HEK293T (cell line): Measurements from ENCODE around the gene MIPEP.

Experiments used
- CTCF ChIA-PET: fragments of 350-600 bp; formaldehyde crosslinking; extraction: SDS; loops from one replicate; lab custom pipeline; 2021; ENCODE audit warnings: antibody characterized with exemption, inconsistent platforms; lab: Yijun Ruan, JAX
- POLR2A ChIA-PET: fragments of 350-600 bp; formaldehyde crosslinking; extraction: SDS; loops from one replicate; lab custom pipeline; 2020; ENCODE audit warnings: antibody characterized with exemption, inconsistent platforms; lab: Yijun Ruan, JAX
- DNase-seq: peaks from one replicate; pipeline ENCODE4 v3.0.0; 2012; ENCODE audit warnings: mixed read lengths; ENCODE audit errors: extremely low spot score
- ARNT ChIP-seq: fragments of 450-650 bp; IDR thresholded peaks from 2 replicates; pipeline ENCODE4 v1.6.1; 2017; ENCODE audit warnings: mild to moderate bottlenecking
- BHLHE40 ChIP-seq: fragments of 450-650 bp; IDR thresholded peaks from 2 replicates; pipeline ENCODE4 v1.6.1; 2016; ENCODE audit warnings: mild to moderate bottlenecking, moderate library complexity, borderline replicate concordance
- CTBP1 ChIP-seq: fragments of 450-650 bp; IDR thresholded peaks from 2 replicates; pipeline ENCODE4 v1.6.1; 2016; ENCODE audit warnings: borderline replicate concordance
- ELF4 ChIP-seq: fragments of 450-650 bp; IDR thresholded peaks from 2 replicates; pipeline ENCODE4 v1.6.1; 2017; ENCODE audit warnings: antibody characterized with exemption
- FOXA1 ChIP-seq: fragments of 450-650 bp; IDR thresholded peaks from 2 replicates; pipeline ENCODE4 v1.6.1; 2016; ENCODE audit warnings: mild to moderate bottlenecking
- FOXK2 ChIP-seq: fragments of 450-650 bp; IDR thresholded peaks from 2 replicates; pipeline ENCODE4 v1.6.1; 2016; ENCODE audit warnings: mild to moderate bottlenecking
- FOXM1 ChIP-seq: fragments of 450-650 bp; IDR thresholded peaks from 2 replicates; pipeline ENCODE4 v1.6.1; 2017; ENCODE audit warnings: mild to moderate bottlenecking, borderline replicate concordance
- HDGF ChIP-seq: fragments of 450-650 bp; IDR thresholded peaks from 2 replicates; pipeline ENCODE4 v1.6.1; 2017; ENCODE audit warnings: antibody characterized with exemption, borderline replicate concordance
- L3MBTL2 ChIP-seq: fragments of 450-650 bp; conservative IDR thresholded peaks from 2 replicates; pipeline ENCODE4 v1.6.1; 2016; ENCODE audit warnings: mild to moderate bottlenecking
- LEF1 ChIP-seq: fragments of 450-650 bp; IDR thresholded peaks from 2 replicates; pipeline ENCODE4 v1.6.1; 2017; ENCODE audit warnings: mild to moderate bottlenecking, borderline replicate concordance
- NFRKB ChIP-seq: fragments of 450-650 bp; IDR thresholded peaks from 2 replicates; pipeline ENCODE4 v1.6.1; 2016; ENCODE audit warnings: mild to moderate bottlenecking, moderate library complexity
- SP1 ChIP-seq: fragments of 450-650 bp; IDR thresholded peaks from 2 replicates; pipeline ENCODE4 v1.6.1; 2017
- SUZ12 ChIP-seq: fragments of 450-650 bp; IDR thresholded peaks from 2 replicates; pipeline ENCODE4 v1.6.1; 2016; ENCODE audit warnings: mild to moderate bottlenecking
- TARDBP ChIP-seq: fragments of 450-650 bp; IDR thresholded peaks from 2 replicates; pipeline ENCODE4 v1.6.1; 2016
- ZNF384 ChIP-seq: fragments of 450-650 bp; IDR thresholded peaks from 2 replicates; pipeline ENCODE4 v1.6.1; 2016
- TF ChIP-seq, protein P1 (sequence below): fragments of 450-650 bp; IDR thresholded peaks from 2 replicates; pipeline ENCODE4 v1.6.1; 2016

MIPEP gene

GRCh38 chr13:23699271-23699670 lies 189.9 kb downstream of the MIPEP start:
- DNase-seq = no peak
- POLR2A ChIA-PET = no interaction called here
- TF ChIP-seq L3MBTL2 = no peak
- TF ChIP-seq BHLHE40 = no peak
- no peak for TF ChIP-seq LEF1
- no peak for TF ChIP-seq TARDBP
- no peak for TF ChIP-seq FOXA1
- no peak for TF ChIP-seq ZNF384
- no peak for TF ChIP-seq FOXM1
- no peak for TF ChIP-seq FOXK2
- TF ChIP-seq NFRKB = no peak
- TF ChIP-seq ARNT = no peak
- CTCF ChIA-PET = no interaction called here

- no peak for DNase-seq
- no peak for TF ChIP-seq ZNF384
- TF ChIP-seq SUZ12 = no peak
- TF ChIP-seq, protein P1, sequence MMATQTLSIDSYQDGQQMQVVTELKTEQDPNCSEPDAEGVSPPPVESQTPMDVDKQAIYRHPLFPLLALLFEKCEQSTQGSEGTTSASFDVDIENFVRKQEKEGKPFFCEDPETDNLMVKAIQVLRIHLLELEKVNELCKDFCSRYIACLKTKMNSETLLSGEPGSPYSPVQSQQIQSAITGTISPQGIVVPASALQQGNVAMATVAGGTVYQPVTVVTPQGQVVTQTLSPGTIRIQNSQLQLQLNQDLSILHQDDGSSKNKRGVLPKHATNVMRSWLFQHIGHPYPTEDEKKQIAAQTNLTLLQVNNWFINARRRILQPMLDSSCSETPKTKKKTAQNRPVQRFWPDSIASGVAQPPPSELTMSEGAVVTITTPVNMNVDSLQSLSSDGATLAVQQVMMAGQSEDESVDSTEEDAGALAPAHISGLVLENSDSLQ = no peak
- no peak for TF ChIP-seq BHLHE40
- no peak for TF ChIP-seq FOXA1
- no peak for TF ChIP-seq TARDBP
- no peak for TF ChIP-seq LEF1
- ChIA-PET CTCF (no interaction called here), POLR2A (no interaction called here)
Measured at GRCh38 chr13:23697772-23698313, 191.4 kb downstream of the MIPEP start.

DNA sequence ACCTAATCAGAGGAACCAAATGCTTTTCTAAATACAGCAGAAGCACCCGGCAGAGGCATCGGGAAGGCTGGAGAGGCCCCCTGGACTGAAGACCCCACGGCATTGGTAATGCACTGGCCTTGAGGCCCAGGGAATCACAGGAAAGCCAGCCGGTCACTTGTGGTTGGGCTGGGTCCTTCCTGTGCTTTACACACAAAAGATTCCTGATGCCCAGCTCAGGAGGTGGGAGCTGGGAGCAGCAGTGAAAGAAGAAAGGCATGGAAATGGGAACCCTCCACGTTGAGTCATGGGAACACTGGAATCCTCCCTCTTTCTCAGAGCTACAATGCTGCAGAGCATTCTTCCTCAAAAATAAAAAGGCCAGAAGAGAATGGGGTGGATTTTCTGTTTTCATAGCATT lies 192.6 kb downstream of the MIPEP start:
- TF ChIP-seq FOXA1 (no peak), ZNF384 (no peak), ELF4 (no peak), LEF1 (no peak), TARDBP (no peak), HDGF (no peak), CTBP1 (no peak), NFRKB (no peak), L3MBTL2 (no peak), SP1 (no peak), BHLHE40 (no peak), FOXK2 (no peak), SUZ12 (no peak), FOXM1 (no peak)
- TF ChIP-seq, protein P1 = no peak
- ChIA-PET CTCF (no interaction called here), POLR2A (no interaction called here)
- no peak for DNase-seq

- CTCF ChIA-PET = interaction anchor here (0.6 kb wide), 1 partner anchor 203 kb away, joined by 5 read pairs; no protein-coding TSS in a partner anchor
- no peak for DNase-seq
- TF ChIP-seq, protein P1 = no peak
- TF ChIP-seq HDGF = no peak
- TF ChIP-seq LEF1 = no peak
- TF ChIP-seq CTBP1 = no peak
- no peak for TF ChIP-seq SUZ12
- no peak for TF ChIP-seq ELF4
- no peak for TF ChIP-seq FOXM1
- no peak for TF ChIP-seq ARNT
- TF ChIP-seq SP1 = no peak
- TF ChIP-seq BHLHE40 = no peak
- no peak for TF ChIP-seq FOXA1
- TF ChIP-seq TARDBP = no peak
- no peak for TF ChIP-seq FOXK2
- no peak for TF ChIP-seq NFRKB
- no peak for TF ChIP-seq ZNF384
- TF ChIP-seq L3MBTL2 = no peak
- POLR2A ChIA-PET = no interaction called here
Measured at GRCh38 chr13:23695711-23696464, 193.3 kb downstream of the MIPEP start.

DNA sequence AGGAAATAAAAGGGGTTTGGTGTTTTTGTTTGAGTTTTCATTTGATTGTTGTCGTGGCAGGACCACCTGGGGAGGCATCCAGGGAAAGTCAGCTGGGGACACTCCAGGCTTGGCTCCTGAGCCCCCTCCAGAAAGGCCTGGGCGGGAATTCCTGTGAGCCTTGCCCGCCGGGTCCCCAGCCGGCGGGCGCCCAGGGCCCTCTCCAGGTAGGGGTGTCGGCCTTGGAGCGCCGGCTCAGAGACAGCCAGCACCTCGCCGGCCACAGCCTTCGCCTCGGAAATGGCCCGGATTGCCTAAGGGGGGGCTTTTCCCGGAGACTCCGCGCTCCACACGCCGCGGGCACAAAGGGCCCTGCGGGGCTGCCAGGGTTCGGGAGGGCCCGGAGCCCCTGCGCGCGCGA lies 194.0 kb downstream of the MIPEP start:
- DNase-seq = no peak
- TF ChIP-seq NFRKB = no peak
- TF ChIP-seq SUZ12 = no peak
- TF ChIP-seq FOXK2 = no peak
- no peak for TF ChIP-seq FOXA1
- no peak for TF ChIP-seq FOXM1
- no peak for TF ChIP-seq ARNT
- POLR2A ChIA-PET = no interaction called here
- CTCF ChIA-PET = no interaction called here

- POLR2A ChIA-PET = no interaction called here
Measured at GRCh38 chr13:23692816-23693215, 196.4 kb downstream of the MIPEP start.

More at GRCh38 chr13:23692816-23693215, 196.4 kb downstream of the MIPEP start:
- DNase-seq = no peak
- TF ChIP-seq FOXK2 = no peak
- no peak for TF ChIP-seq SUZ12
- TF ChIP-seq FOXA1 = no peak
- no peak for TF ChIP-seq ZNF384
- TF ChIP-seq, protein P1 = no peak
- no peak for TF ChIP-seq ELF4
- no peak for TF ChIP-seq L3MBTL2
- no peak for TF ChIP-seq CTBP1
- no peak for TF ChIP-seq FOXM1
- TF ChIP-seq SP1 = no peak
- no peak for TF ChIP-seq NFRKB
- no peak for TF ChIP-seq LEF1
- no peak for TF ChIP-seq HDGF
- TF ChIP-seq BHLHE40 = no peak
- CTCF ChIA-PET = no interaction called here
